ENCODE data around the gene JUNB. TPM values are rescaled to one million over a fixed set of nuclear protein-coding genes. Genes with fewer than 3 reads are reported as not detected.
A peak's percentile ranks its signal among the peaks of the same experiment; 100 is the strongest.

The JUNB gene
- total and polyA plus RNA-seq, 2 of the 13 experiments (the other 11 are each of a cell fraction or from before 2014, with no cell fraction given) = 7.7 to 8.2 TPM

GRCh38 chr19:12778017-12778904 is 13.0 kb upstream of the JUNB start (continued):
- TF ChIP-seq KDM5A (IDR thresholded peaks at IDR 0.05; ENCODE audit: borderline replicate concordance, low read length) (no peak), DMAP1 (CRISPR knock-in tag; IDR thresholded peaks at IDR 0.05) (0 out of 2 replicates have a peak, but pooled peaks have one; percentile 39), ZBTB42 (CRISPR knock-in tag; IDR thresholded peaks at IDR 0.05) (no peak), STAT6 (CRISPR knock-in tag; IDR thresholded peaks at IDR 0.05; ENCODE audit: borderline replicate concordance) (no peak), TBP (CRISPR knock-in tag; IDR thresholded peaks at IDR 0.05) (no peak), JUN (CRISPR knock-in tag; IDR thresholded peaks at IDR 0.05) (no peak), POLR2A (IDR thresholded peaks at IDR 0.05; ENCODE audit: insufficient read depth in 1 of 2, low read depth in 2 of 2, low read length in 2 of 2) (peak in 1 of 2 experiments; percentile 47; a peak in 1 of 4 replicates), SP5 (CRISPR knock-in tag; IDR thresholded peaks at IDR 0.05; ENCODE audit: borderline replicate concordance, low read depth) (no peak), CEBPB (IDR thresholded peaks at IDR 0.05; ENCODE audit: borderline replicate concordance, low read depth, low read length) (no peak), RBAK (CRISPR knock-in tag; IDR thresholded peaks at IDR 0.05) (no peak), ZNF124 (CRISPR knock-in tag; IDR thresholded peaks at IDR 0.05) (no peak), ARNT (IDR thresholded peaks at IDR 0.05) (no peak), SUZ12 (IDR thresholded peaks at IDR 0.05; ENCODE audit: low read depth, low read length) (no peak), SNAPC5 (CRISPR knock-in tag; IDR thresholded peaks at IDR 0.05; ENCODE audit: borderline replicate concordance) (no peak), ZNF746 (CRISPR knock-in tag; IDR thresholded peaks at IDR 0.05) (no peak), SMYD3 (CRISPR knock-in tag; IDR thresholded peaks at IDR 0.05) (no peak), NFYC (CRISPR knock-in tag; IDR thresholded peaks at IDR 0.05) (no peak; the same call in 1 of the 2 replicates), SIN3A (IDR thresholded peaks at IDR 0.05; ENCODE audit: borderline replicate concordance, low read depth, low read length) (peak; percentile 52; the same call in 1 of the 2 replicates)
- TF ChIP-seq, protein P1, sequence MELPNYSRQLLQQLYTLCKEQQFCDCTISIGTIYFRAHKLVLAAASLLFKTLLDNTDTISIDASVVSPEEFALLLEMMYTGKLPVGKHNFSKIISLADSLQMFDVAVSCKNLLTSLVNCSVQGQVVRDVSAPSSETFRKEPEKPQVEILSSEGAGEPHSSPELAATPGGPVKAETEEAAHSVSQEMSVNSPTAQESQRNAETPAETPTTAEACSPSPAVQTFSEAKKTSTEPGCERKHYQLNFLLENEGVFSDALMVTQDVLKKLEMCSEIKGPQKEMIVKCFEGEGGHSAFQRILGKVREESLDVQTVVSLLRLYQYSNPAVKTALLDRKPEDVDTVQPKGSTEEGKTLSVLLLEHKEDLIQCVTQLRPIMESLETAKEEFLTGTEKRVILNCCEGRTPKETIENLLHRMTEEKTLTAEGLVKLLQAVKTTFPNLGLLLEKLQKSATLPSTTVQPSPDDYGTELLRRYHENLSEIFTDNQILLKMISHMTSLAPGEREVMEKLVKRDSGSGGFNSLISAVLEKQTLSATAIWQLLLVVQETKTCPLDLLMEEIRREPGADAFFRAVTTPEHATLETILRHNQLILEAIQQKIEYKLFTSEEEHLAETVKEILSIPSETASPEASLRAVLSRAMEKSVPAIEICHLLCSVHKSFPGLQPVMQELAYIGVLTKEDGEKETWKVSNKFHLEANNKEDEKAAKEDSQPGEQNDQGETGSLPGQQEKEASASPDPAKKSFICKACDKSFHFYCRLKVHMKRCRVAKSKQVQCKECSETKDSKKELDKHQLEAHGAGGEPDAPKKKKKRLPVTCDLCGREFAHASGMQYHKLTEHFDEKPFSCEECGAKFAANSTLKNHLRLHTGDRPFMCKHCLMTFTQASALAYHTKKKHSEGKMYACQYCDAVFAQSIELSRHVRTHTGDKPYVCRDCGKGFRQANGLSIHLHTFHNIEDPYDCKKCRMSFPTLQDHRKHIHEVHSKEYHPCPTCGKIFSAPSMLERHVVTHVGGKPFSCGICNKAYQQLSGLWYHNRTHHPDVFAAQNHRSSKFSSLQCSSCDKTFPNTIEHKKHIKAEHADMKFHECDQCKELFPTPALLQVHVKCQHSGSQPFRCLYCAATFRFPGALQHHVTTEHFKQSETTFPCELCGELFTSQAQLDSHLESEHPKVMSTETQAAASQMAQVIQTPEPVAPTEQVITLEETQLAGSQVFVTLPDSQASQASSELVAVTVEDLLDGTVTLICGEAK (IDR thresholded peaks at IDR 0.05) = no peak
- TF ChIP-seq, protein P1 (CRISPR knock-in tag; IDR thresholded peaks at IDR 0.05) = no peak; the same call in 1 of the 2 replicates

Data from HepG2 (cell line).